Lower leg skin (tissue), 4 donors: ENCODE results near the gene PALLD. TPM values are rescaled to one million over a fixed set of nuclear protein-coding genes. Genes with fewer than 3 reads are reported as not detected.
A peak's percentile ranks its signal among the peaks of the same experiment; 100 is the strongest.

Experiments used
- DNase-seq, 2 donors: peaks; one replicate each; pipeline ENCODE4 v3.0.0-alpha.2; 2019; ENCODE audit warnings: low spot score in 2 of 2
- H3K4me3 ChIP-seq: fragments of 200-600 bp; sonication (generic); 2 replicates; pipeline ENCODE4 v1.5.1; 2017; ENCODE audit warnings: mild to moderate bottlenecking, low read depth; ENCODE audit not compliant: poor library complexity, severe bottlenecking
- CTCF ChIP-seq, 3 donors: fragments of 450-650 bp; IDR thresholded peaks; one replicate each; pipeline ENCODE4 v1.5.1; 2016; ENCODE audit warnings: antibody characterized with exemption in 3 of 3, mild to moderate bottlenecking in 3 of 3, moderate library complexity in 2 of 3
- POLR2A ChIP-seq, 2 donors: fragments of 450-650 bp; IDR thresholded peaks; one replicate each; pipeline ENCODE4 v1.6.1; 2016 to 2017; ENCODE audit warnings: antibody characterized with exemption in 2 of 2, mild to moderate bottlenecking in 1 of 2, moderate library complexity in 1 of 2
- WGBS, 2 donors: methylation state at CpG; one replicate each; pipeline ENCODE4 v1.1.5; 2018; 5-methylcytosine and 5-hydroxymethylcytosine counted together
- intact Hi-C: fragments of 100-400 bp; cut with DNase I; formaldehyde crosslinking; loops from one replicate; pipeline ENCODE4 v1.15.0; 2023; ENCODE audit warnings: low total_unique reads
- total RNA-seq, 4 donors: library from RNA; depleted of rRNA; stranded (reverse); fragments of >200 nt; gene quantifications; one replicate each; pipeline ENCODE4 v1.1.0, GENCODE V29; 2016

Gene PALLD
- total RNA-seq, 4 donors from 2014 or later: 46.1 to 103 (median 77.6) TPM

DNA sequence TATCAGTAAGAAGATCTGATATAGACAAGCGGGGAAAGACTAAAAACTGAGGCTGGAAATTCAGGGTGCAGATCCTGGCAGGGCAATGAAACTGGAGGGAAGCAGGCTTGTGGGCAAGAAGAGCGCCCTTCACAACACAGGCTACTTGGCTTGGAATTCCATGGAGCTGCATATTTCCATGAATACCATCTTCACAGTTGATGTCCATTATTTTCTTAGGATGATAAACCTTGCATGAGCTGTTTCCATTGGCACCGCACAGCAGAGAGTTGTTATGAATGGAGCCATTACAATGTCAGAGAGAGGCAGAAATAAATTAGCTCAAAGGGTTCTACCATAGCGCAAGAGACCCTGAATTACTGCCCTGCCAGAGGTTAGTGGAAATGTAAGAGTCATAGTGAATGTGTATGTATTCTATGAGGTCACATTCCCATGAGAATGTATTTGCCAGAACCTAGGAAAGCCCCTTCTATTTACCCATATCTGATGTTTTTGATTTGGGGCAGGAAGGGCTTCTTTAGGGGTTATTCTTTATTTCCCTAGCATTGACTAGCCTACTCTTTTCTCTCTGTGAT, 215.6 kb downstream of the PALLD start:
- 98% methylated on average over 4 of the region's 4 CpGs for WGBS, 2 donors
- intact Hi-C loops: no loop called here

GRCh38 chr4:168713253-168713652, 216.4 kb downstream of the PALLD start:
- intact Hi-C loops: no loop called here
- H3K4me3 ChIP-seq: no peak overlapping the region
- TF ChIP-seq CTCF (IDR thresholded peaks at IDR 0.05) (no peak), POLR2A (IDR thresholded peaks at IDR 0.05) (no peak)
- DNase-seq: no peak
- 93 to 94% methylated on average over 2 of the region's 2 CpGs for WGBS, 2 donors

More for the DNA sequence above, 215.6 kb downstream of the PALLD start:
- no peak overlapping the region for H3K4me3 ChIP-seq
- no peak for DNase-seq
- TF ChIP-seq CTCF (IDR thresholded peaks at IDR 0.05) (no peak), POLR2A (IDR thresholded peaks at IDR 0.05) (no peak)

DNA sequence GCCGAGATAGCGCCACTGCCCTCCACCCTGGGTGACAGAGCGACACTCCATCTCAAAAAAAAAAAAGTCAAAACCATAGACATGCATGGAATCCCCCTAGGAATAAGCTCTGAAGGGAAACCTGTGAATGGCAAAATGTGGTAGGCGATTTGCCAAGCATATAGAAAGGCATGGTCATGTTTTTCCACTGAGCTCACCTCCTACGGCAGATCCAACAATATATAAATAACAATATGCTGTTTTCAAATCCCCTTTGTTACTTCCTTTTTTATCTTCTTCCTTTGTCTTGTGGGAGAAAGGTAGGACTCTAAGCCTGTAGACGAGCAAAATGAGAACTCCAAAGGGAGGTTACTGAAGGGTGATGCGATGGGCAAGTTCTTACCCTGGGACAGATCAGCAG, 219.0 kb downstream of the PALLD start:
- TF ChIP-seq POLR2A (IDR thresholded peaks at IDR 0.05) (no peak), CTCF (IDR thresholded peaks at IDR 0.05) (no peak)
- intact Hi-C loops: no loop called here
- DNase-seq: no peak
- H3K4me3 ChIP-seq: no peak overlapping the region
- WGBS, 2 donors: 83 to 88% methylated on average over 7 of the region's 7 CpGs

GRCh38 chr4:168716406-168717129, 219.7 kb downstream of the PALLD start:
- intact Hi-C loops: no loop called here
- DNase-seq: peak in 1 of 2 donors; percentile 32
- TF ChIP-seq CTCF (IDR thresholded peaks at IDR 0.05) (no peak), POLR2A (IDR thresholded peaks at IDR 0.05) (no peak)
- no peak overlapping the region for H3K4me3 ChIP-seq
- WGBS, 2 donors: 61 to 63% methylated on average over 3 of the region's 3 CpGs

DNA sequence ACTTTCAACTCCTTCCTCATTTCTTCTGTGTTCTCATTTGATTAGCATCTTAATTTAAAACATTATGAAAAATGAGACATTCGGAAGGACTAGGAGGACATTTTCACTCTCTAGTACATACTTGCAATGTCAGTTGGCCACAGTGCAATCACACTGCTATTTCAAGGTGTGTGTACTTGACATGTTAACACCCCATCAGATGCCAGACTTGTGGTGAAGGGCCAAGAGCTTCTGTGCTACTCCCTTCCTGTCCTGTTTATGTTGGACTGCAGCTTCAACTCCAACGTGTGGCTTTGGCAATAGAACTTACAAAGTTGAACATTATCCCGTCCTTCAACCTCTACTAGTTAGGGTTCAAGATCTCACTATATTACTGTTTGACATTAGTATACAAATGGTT, 221.0 kb downstream of the PALLD start:
- intact Hi-C loops: no loop called here
- 29 to 44% methylated on average over 3 of the region's 3 CpGs for WGBS, 2 donors
- DNase-seq: peak in 1 of 2 donors; percentile 28
- no peak for TF ChIP-seq POLR2A (IDR thresholded peaks at IDR 0.05)
- TF ChIP-seq CTCF (IDR thresholded peaks at IDR 0.05): no peak
- no peak overlapping the region for H3K4me3 ChIP-seq
